Spleen (tissue), 7 donors: Measurements from ENCODE around the gene OR6S1.

Experiments used
- CTCF ChIP-seq, 11 experiments: fragments of 200-600 bp in 7 of 11; fragments of 450-650 bp in 4 of 11; sonication (generic) in 4 of 11; IDR thresholded peaks in 8 of 11; conservative IDR thresholded peaks in 3 of 11; 1 replicate in 7 of 11; 2 replicates in 4 of 11; pipeline versions ENCODE4 v1.4.0 to v1.8.0; 2016 to 2021; ENCODE audit warnings: antibody characterized with exemption in 11 of 11, inconsistent platforms in 4 of 11, mild to moderate bottlenecking in 1 of 11
- POLR2AphosphoS5 ChIP-seq, 3 donors: sonication (generic); formaldehyde crosslinking; IDR thresholded peaks; one replicate each; pipeline ENCODE4 v1.5.1; 2017; ENCODE audit warnings: antibody characterized with exemption in 3 of 3
- donor health status: DM: no; HTN: no; CAD: no; lungs with moderate emphysema.
- donor health status: DM: no; HTN: no; CAD: no.
- donor health status: DM: no; HTN: no; CAD: no.

- TF ChIP-seq CTCF (IDR thresholded peaks at IDR 0.05 in 8 of 11, conservative IDR thresholded peaks at IDR 0.05 in 3 of 11): no peak
- TF ChIP-seq POLR2AphosphoS5 (IDR thresholded peaks at IDR 0.05): no peak
Measured at GRCh38 chr14:20591235-20591634, 50.3 kb downstream of the OR6S1 start, which contains the start of gene RNASE12.
